Neural cell (in vitro differentiated cells): ENCODE data around the gene VSIG8.

ENCODE experiments used
- CTCF ChIP-seq: fragments of 450-650 bp; IDR thresholded peaks from 2 replicates; pipeline ENCODE4 v1.5.1; 2014; ENCODE audit warnings: antibody characterized with exemption, mild to moderate bottlenecking, moderate library complexity; ENCODE audit not compliant: poor library complexity, severe bottlenecking
- EZH2 ChIP-seq: fragments of 200-600, 300-800 bp; shearing (Covaris generic), sonication (generic); IDR thresholded peaks from 2 replicates; pipeline ENCODE4 v1.6.1; 2014; ENCODE audit warnings: antibody characterized with exemption, low read length, borderline replicate concordance, mild to moderate bottlenecking; ENCODE audit not compliant: insufficient read depth, poor library complexity, severe bottlenecking

GRCh38 chr1:159870704-159871103 is 8.2 kb upstream of the VSIG8 start:
- TF ChIP-seq CTCF = no peak
- TF ChIP-seq EZH2 = no peak
